MM.1S (cell line): ENCODE measurements around the gene BTBD6.

Experiments
- DNase-seq: peaks from one replicate; pipeline ENCODE4 v3.0.0-alpha.2; 2015
- H2AFZ ChIP-seq: fragments of 300-600 bp; sonication (generic); 2 replicates; pipeline ENCODE4 v1.6.0; 2016; ENCODE audit warnings: antibody characterized with exemption, low read length
- H3F3A ChIP-seq: fragments of 300-600 bp; sonication (generic); 2 replicates; pipeline ENCODE4 v1.6.1; 2016; ENCODE audit warnings: mild to moderate bottlenecking, antibody characterized with exemption, low read length, moderate library complexity, mixed read lengths; ENCODE audit not compliant: insufficient read depth
- H3K27ac ChIP-seq: fragments of 300-600 bp; sonication (generic); 2 replicates; pipeline ENCODE4 v1.5.1; 2016; ENCODE audit warnings: mild to moderate bottlenecking, low read length
- H3K27me3 ChIP-seq: fragments of 300-600 bp; sonication (generic); replicated peaks from 2 replicates; pipeline ENCODE4 v1.6.0; 2016; ENCODE audit warnings: low read length; ENCODE audit not compliant: insufficient read depth
- H3K36me3 ChIP-seq: fragments of 300-600 bp; sonication (generic); replicated peaks from 2 replicates; pipeline ENCODE4 v1.6.1; 2016; ENCODE audit warnings: mild to moderate bottlenecking, low read length, mixed read lengths; ENCODE audit not compliant: insufficient read depth
- H3K4me1 ChIP-seq: fragments of 300-600 bp; sonication (generic); 2 replicates; pipeline ENCODE4 v1.6.1; 2016; ENCODE audit warnings: low read length, mixed read lengths
- H3K4me2 ChIP-seq: fragments of 300-600 bp; sonication (generic); 2 replicates; pipeline ENCODE4 v1.6.0; 2016; ENCODE audit warnings: low read depth, low read length
- H3K4me3 ChIP-seq: fragments of 300-600 bp; sonication (generic); 2 replicates; pipeline ENCODE4 v1.5.1; 2016; ENCODE audit warnings: low read length, mixed read lengths
- H3K79me2 ChIP-seq: fragments of 300-600 bp; sonication (generic); 2 replicates; pipeline ENCODE4 v1.6.1; 2016; ENCODE audit warnings: mixed run types, low read length, mixed read lengths
- H3K9ac ChIP-seq: fragments of 300-600 bp; sonication (generic); 2 replicates; pipeline ENCODE4 v1.6.1; 2016; ENCODE audit warnings: low read length, mixed read lengths
- H3K9me2 ChIP-seq: fragments of 300-600 bp; sonication (generic); replicated peaks from 2 replicates; pipeline ENCODE4 v1.6.1; 2016; ENCODE audit warnings: mild to moderate bottlenecking, low read length, mixed read lengths; ENCODE audit not compliant: insufficient read depth
- H3K9me3 ChIP-seq: fragments of 300-600 bp; sonication (generic); replicated peaks from 2 replicates; pipeline ENCODE4 v1.6.1; 2016; ENCODE audit warnings: mild to moderate bottlenecking, low read length, mixed read lengths; ENCODE audit not compliant: insufficient read depth
- H4K20me1 ChIP-seq: fragments of 300-600 bp; sonication (generic); 2 replicates; pipeline ENCODE4 v1.6.1; 2016; ENCODE audit warnings: mild to moderate bottlenecking, low read length, moderate library complexity, mixed read lengths; ENCODE audit not compliant: insufficient read depth
- CTCF ChIP-seq: fragments of 300-600 bp; sonication (generic); IDR thresholded peaks from 2 replicates; pipeline ENCODE4 v1.5.1; 2016; ENCODE audit warnings: antibody characterized with exemption, low read length, mixed read lengths
- EZH2 ChIP-seq: fragments of 300-600 bp; sonication (generic); optimal IDR thresholded peaks from 2 replicates; pipeline ENCODE3; 2017; ENCODE audit warnings: low read depth, mild to moderate bottlenecking, antibody characterized with exemption, low read length, mixed read lengths
- EZH2phosphoT487 ChIP-seq: fragments of 300-600 bp; sonication (generic); IDR thresholded peaks from 2 replicates; pipeline ENCODE4 v1.6.1; 2018; ENCODE audit warnings: antibody characterized with exemption, low read length

The BTBD6 gene

GRCh38 chr14:105299654-105300541, 51.6 kb downstream of the BTBD6 start:
- TF ChIP-seq EZH2phosphoT487 (no peak), EZH2 (no peak), CTCF (no peak)
- H3K9ac ChIP-seq, result peak overlapping the region; percentile 72
- peak overlapping the region; percentile 53 for H2AFZ ChIP-seq
- no peaks in the 10 kb centered on the region for H3F3A ChIP-seq
- peaks cover 34% of the 10 kb centered on the region for H3K79me2 ChIP-seq
- peak overlapping the region; percentile 57; the same call in 1 of the 2 replicates for H3K4me2 ChIP-seq
- H3K36me3 ChIP-seq, result no peaks in the 10 kb centered on the region
- no peak for DNase-seq
- peak overlapping the region; percentile 16; the same call in 1 of the 2 replicates for H3K27ac ChIP-seq
- no peaks in the 10 kb centered on the region for H4K20me1 ChIP-seq
- H3K9me2 ChIP-seq, result no peaks in the 10 kb centered on the region
- no peaks in the 10 kb centered on the region for H3K9me3 ChIP-seq
- H3K4me1 ChIP-seq, result no peaks in the 10 kb centered on the region
- peak overlapping the region; percentile 73 for H3K4me3 ChIP-seq
- H3K27me3 ChIP-seq, result no peaks in the 10 kb centered on the region
